ENCODE measurements around the gene FGF12. TPM values are rescaled to one million over a fixed set of nuclear protein-coding genes. Genes with fewer than 3 reads are reported as not detected.

Gene FGF12
- total RNA-seq, 1 experiment from 2014 or later = 0.09 TPM

- Mint-ChIP-seq H3K36me3 (ENCODE audit: insufficient read depth, unreplicated experiment) (no peaks in the 10 kb centered on the region), H3K27me3 (ENCODE audit: insufficient read depth, unreplicated experiment) (peaks cover 72% of the 10 kb centered on the region), H3K4me3 (ENCODE audit: unreplicated experiment) (no peak overlapping the region), H3K9me3 (ENCODE audit: unreplicated experiment) (no peaks in the 10 kb centered on the region), H3K4me1 (ENCODE audit: insufficient read depth, unreplicated experiment) (no peaks in the 10 kb centered on the region), H3K27ac (ENCODE audit: low read depth, unreplicated experiment) (no peak overlapping the region)
- DNase-seq (ENCODE audit: unreplicated experiment) = no peak
- no peak for TF ChIP-seq CTCF (IDR thresholded peaks at IDR 0.05; ENCODE audit: unreplicated experiment)
- ChIA-PET POLR2A (interaction anchor here (0.6 to 1.0 kb wide), 2 partner anchors 25 to 1550 kb away, joined by 3 read pairs; no protein-coding TSS in a partner anchor), CTCF (no interaction called here)
- no TSS peak for BruUV-seq (replicated peaks)
- intact Hi-C loops (cut with micrococcal nuclease) = no loop called here
Measured at GRCh38 chr3:192751148-192751547, 23.8 kb upstream of the FGF12 start.

DNA sequence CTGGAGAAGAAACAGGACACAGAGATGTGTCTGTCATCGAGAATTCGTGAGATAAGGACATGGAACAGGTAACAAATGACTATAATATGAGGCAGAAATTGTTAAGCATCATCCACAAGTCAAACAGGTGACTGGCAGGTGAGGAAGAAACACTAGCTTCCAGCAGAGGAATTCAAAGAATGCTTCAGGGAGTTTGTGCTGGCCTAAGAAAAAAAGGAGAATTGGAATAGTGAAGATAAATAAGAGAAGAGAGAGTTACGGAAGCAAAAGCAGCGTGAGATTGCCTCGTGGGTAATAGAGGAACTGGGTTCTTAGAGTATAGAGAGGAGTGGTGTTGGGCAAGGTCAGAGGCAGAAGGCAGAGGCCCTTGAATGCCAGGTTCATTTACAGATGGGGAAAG is 22.9 kb upstream of the FGF12 start:
- ChIA-PET CTCF (no interaction called here), POLR2A (no interaction called here)
- no TSS peak for BruUV-seq (replicated peaks)
- H3K4me1 Mint-ChIP-seq (ENCODE audit: insufficient read depth, unreplicated experiment) = no peaks in the 10 kb centered on the region
- H3K36me3 Mint-ChIP-seq (ENCODE audit: insufficient read depth, unreplicated experiment) = no peaks in the 10 kb centered on the region
- H3K4me3 Mint-ChIP-seq (ENCODE audit: unreplicated experiment) = no peak overlapping the region
- no peaks in the 10 kb centered on the region for H3K9me3 Mint-ChIP-seq (ENCODE audit: unreplicated experiment)
- intact Hi-C loops (cut with micrococcal nuclease) = no loop called here
- TF ChIP-seq CTCF (IDR thresholded peaks at IDR 0.05; ENCODE audit: unreplicated experiment) = no peak
- no peak for DNase-seq (ENCODE audit: unreplicated experiment)
- H3K27me3 Mint-ChIP-seq (ENCODE audit: insufficient read depth, unreplicated experiment) = peaks cover 66% of the 10 kb centered on the region
- no peak overlapping the region for H3K27ac Mint-ChIP-seq (ENCODE audit: low read depth, unreplicated experiment)

DNA sequence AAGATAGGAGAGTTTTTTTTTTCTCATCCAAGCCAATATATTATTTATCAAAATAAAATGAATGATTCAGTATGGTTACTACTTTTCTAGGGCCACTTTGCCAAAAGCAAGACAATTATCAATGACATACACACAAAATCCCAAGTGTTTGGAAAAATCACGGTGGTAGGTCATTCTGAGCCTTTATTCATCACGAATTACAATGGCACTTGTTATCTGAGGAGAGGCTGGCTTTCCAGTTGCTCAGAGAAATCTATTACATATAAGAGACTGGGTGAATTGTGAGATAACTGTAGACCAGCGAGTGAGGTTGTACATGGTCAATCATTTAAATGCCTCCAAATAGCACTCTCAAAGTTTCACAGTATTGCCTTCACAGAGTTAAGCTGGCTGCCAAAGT is 20.4 kb upstream of the FGF12 start:
- CTCF ChIA-PET = interaction anchor here (0.6 kb wide), 1 partner anchor 816 kb away, joined by 3 read pairs; no protein-coding TSS in a partner anchor
- Mint-ChIP-seq H3K4me1 (ENCODE audit: insufficient read depth, unreplicated experiment) (no peaks in the 10 kb centered on the region), H3K27ac (ENCODE audit: low read depth, unreplicated experiment) (no peak overlapping the region), H3K9me3 (ENCODE audit: unreplicated experiment) (no peaks in the 10 kb centered on the region), H3K36me3 (ENCODE audit: insufficient read depth, unreplicated experiment) (no peaks in the 10 kb centered on the region), H3K4me3 (ENCODE audit: unreplicated experiment) (no peak overlapping the region), H3K27me3 (ENCODE audit: insufficient read depth, unreplicated experiment) (peaks cover 45% of the 10 kb centered on the region)
- no peak for DNase-seq (ENCODE audit: unreplicated experiment)
- intact Hi-C loops (cut with micrococcal nuclease) = no loop called here
- no peak for TF ChIP-seq CTCF (IDR thresholded peaks at IDR 0.05; ENCODE audit: unreplicated experiment)
- BruUV-seq (replicated peaks) = no TSS peak
- POLR2A ChIA-PET = no interaction called here

GRCh38 chr3:192747145-192747544 is 19.8 kb upstream of the FGF12 start:
- no peaks in the 10 kb centered on the region for H3K9me3 Mint-ChIP-seq (ENCODE audit: unreplicated experiment)

More at GRCh38 chr3:192747145-192747544, 19.8 kb upstream of the FGF12 start:
- intact Hi-C loops (cut with micrococcal nuclease) = no loop called here
- no peak overlapping the region for H3K27ac Mint-ChIP-seq (ENCODE audit: low read depth, unreplicated experiment)
- no peak for DNase-seq (ENCODE audit: unreplicated experiment)
- peaks cover 45% of the 10 kb centered on the region for H3K27me3 Mint-ChIP-seq (ENCODE audit: insufficient read depth, unreplicated experiment)
- no peaks in the 10 kb centered on the region for H3K4me1 Mint-ChIP-seq (ENCODE audit: insufficient read depth, unreplicated experiment)
- ChIA-PET CTCF (no interaction called here), POLR2A (no interaction called here)
- no TSS peak for BruUV-seq (replicated peaks)
- no peak overlapping the region for H3K4me3 Mint-ChIP-seq (ENCODE audit: unreplicated experiment)
- TF ChIP-seq CTCF (IDR thresholded peaks at IDR 0.05; ENCODE audit: unreplicated experiment) = no peak
- no peaks in the 10 kb centered on the region for H3K36me3 Mint-ChIP-seq (ENCODE audit: insufficient read depth, unreplicated experiment)

Measured in MCF 10A (cell line).